ENCODE data around the gene ATP1B3. TPM values are rescaled to one million over a fixed set of nuclear protein-coding genes. Genes with fewer than 3 reads are reported as not detected.

The ATP1B3 gene
- total RNA-seq, 1 donor from 2014 or later = 248 TPM

GRCh38 chr3:141940194-141940776, 63.8 kb downstream of the ATP1B3 start:
- Histone ChIP-seq H3K27me3 (ENCODE audit: insufficient read depth, low read length) (no peaks in the 10 kb centered on the region), H4K20me1 (ENCODE audit: insufficient read depth, low read length) (no peaks in the 10 kb centered on the region), H3K36me3 (ENCODE audit: insufficient read depth, low read length) (no peaks in the 10 kb centered on the region), H3K9ac (ENCODE audit: low read length) (no peak overlapping the region), H3K4me1 (ENCODE audit: insufficient read depth, low read length) (peaks cover 12% of the 10 kb centered on the region), H3K27ac (ENCODE audit: low read depth, low read length) (no peak overlapping the region), H3K4me2 (ENCODE audit: low read length) (peak overlapping the region; percentile 71), H2AFZ (ENCODE audit: low read depth, low read length) (no peak overlapping the region), H3K79me2 (ENCODE audit: insufficient read depth, low read length) (no peaks in the 10 kb centered on the region), H3K9me3 (ENCODE audit: insufficient read depth, low read depth, low read length) (no peaks in the 10 kb centered on the region), H3K4me3 (ENCODE audit: insufficient read depth, low read depth, low read length) (no peak overlapping the region)
- TF ChIP-seq CTCF (IDR thresholded peaks at IDR 0.05; ENCODE audit: insufficient read depth, low read depth, low read length) = no peak
- TF ChIP-seq EZH2 (IDR thresholded peaks at IDR 0.05; ENCODE audit: insufficient read depth, low read length) = no peak
- no peaks in the 10 kb centered on the region for H3K27me3 Mint-ChIP-seq (ENCODE audit: low read depth, unreplicated experiment)
- FAIRE-seq (peak; percentile 26), DNase-seq (ENCODE audit: low read depth) (peak; percentile 71)
- no peaks in the 10 kb centered on the region for H3K9me3 Mint-ChIP-seq (ENCODE audit: unreplicated experiment)
- peaks cover 9% of the 10 kb centered on the region for H3K4me1 Mint-ChIP-seq (ENCODE audit: low read depth, unreplicated experiment)
- H3K27ac Mint-ChIP-seq (ENCODE audit: unreplicated experiment) = no peak overlapping the region
- no peaks in the 10 kb centered on the region for H3K36me3 Mint-ChIP-seq (ENCODE audit: low read depth, unreplicated experiment)
- H3K4me3 Mint-ChIP-seq (ENCODE audit: unreplicated experiment) = no peak overlapping the region

- Histone ChIP-seq H3K27ac (ENCODE audit: low read depth, low read length) (no peak overlapping the region), H3K4me3 (ENCODE audit: insufficient read depth, low read depth, low read length) (no peak overlapping the region), H4K20me1 (ENCODE audit: insufficient read depth, low read length) (no peaks in the 10 kb centered on the region), H3K9ac (ENCODE audit: low read length) (no peak overlapping the region), H3K79me2 (ENCODE audit: insufficient read depth, low read length) (no peaks in the 10 kb centered on the region), H3K27me3 (ENCODE audit: insufficient read depth, low read length) (no peaks in the 10 kb centered on the region), H2AFZ (ENCODE audit: low read depth, low read length) (no peak overlapping the region), H3K4me2 (ENCODE audit: low read length) (no peak overlapping the region), H3K4me1 (ENCODE audit: insufficient read depth, low read length) (peaks cover 12% of the 10 kb centered on the region), H3K9me3 (ENCODE audit: insufficient read depth, low read depth, low read length) (no peaks in the 10 kb centered on the region), H3K36me3 (ENCODE audit: insufficient read depth, low read length) (no peaks in the 10 kb centered on the region)
- FAIRE-seq (no peak), DNase-seq (ENCODE audit: low read depth) (no peak)
- Mint-ChIP-seq H3K27me3 (ENCODE audit: low read depth, unreplicated experiment) (no peaks in the 10 kb centered on the region), H3K36me3 (ENCODE audit: low read depth, unreplicated experiment) (peaks cover 4% of the 10 kb centered on the region), H3K4me3 (ENCODE audit: unreplicated experiment) (no peak overlapping the region), H3K27ac (ENCODE audit: unreplicated experiment) (no peak overlapping the region), H3K9me3 (ENCODE audit: unreplicated experiment) (no peaks in the 10 kb centered on the region), H3K4me1 (ENCODE audit: low read depth, unreplicated experiment) (peaks cover 9% of the 10 kb centered on the region)
- TF ChIP-seq CTCF (IDR thresholded peaks at IDR 0.05; ENCODE audit: insufficient read depth, low read depth, low read length) = no peak
- no peak for TF ChIP-seq EZH2 (IDR thresholded peaks at IDR 0.05; ENCODE audit: insufficient read depth, low read length)
Measured at GRCh38 chr3:141941093-141941492, 64.7 kb downstream of the ATP1B3 start.

- Histone ChIP-seq H4K20me1 (ENCODE audit: insufficient read depth, low read length) (no peaks in the 10 kb centered on the region), H3K79me2 (ENCODE audit: insufficient read depth, low read length) (no peaks in the 10 kb centered on the region), H3K9ac (ENCODE audit: low read length) (no peak overlapping the region), H2AFZ (ENCODE audit: low read depth, low read length) (no peak overlapping the region), H3K9me3 (ENCODE audit: insufficient read depth, low read depth, low read length) (no peaks in the 10 kb centered on the region), H3K36me3 (ENCODE audit: insufficient read depth, low read length) (no peaks in the 10 kb centered on the region), H3K4me1 (ENCODE audit: insufficient read depth, low read length) (peaks cover 12% of the 10 kb centered on the region), H3K4me3 (ENCODE audit: insufficient read depth, low read depth, low read length) (no peak overlapping the region), H3K4me2 (ENCODE audit: low read length) (no peak overlapping the region), H3K27me3 (ENCODE audit: insufficient read depth, low read length) (no peaks in the 10 kb centered on the region), H3K27ac (ENCODE audit: low read depth, low read length) (no peak overlapping the region)
- Mint-ChIP-seq H3K4me3 (ENCODE audit: unreplicated experiment) (no peak overlapping the region), H3K9me3 (ENCODE audit: unreplicated experiment) (no peaks in the 10 kb centered on the region), H3K27ac (ENCODE audit: unreplicated experiment) (no peak overlapping the region), H3K27me3 (ENCODE audit: low read depth, unreplicated experiment) (no peaks in the 10 kb centered on the region), H3K36me3 (ENCODE audit: low read depth, unreplicated experiment) (peaks cover 4% of the 10 kb centered on the region), H3K4me1 (ENCODE audit: low read depth, unreplicated experiment) (peaks cover 9% of the 10 kb centered on the region)
- TF ChIP-seq EZH2 (IDR thresholded peaks at IDR 0.05; ENCODE audit: insufficient read depth, low read length) (no peak), CTCF (IDR thresholded peaks at IDR 0.05; ENCODE audit: insufficient read depth, low read depth, low read length) (no peak)
- no peak for FAIRE-seq
- no peak for DNase-seq (ENCODE audit: low read depth)
Measured at GRCh38 chr3:141942006-141942405, 65.6 kb downstream of the ATP1B3 start.
